ENCODE measurements around the gene CD300A. TPM values are rescaled to one million over a fixed set of nuclear protein-coding genes. Genes with fewer than 3 reads are reported as not detected.

The CD300A gene
- total and polyA plus RNA-seq, 11 donors = 0.64 to 23.2 (median 1.6) TPM

DNA sequence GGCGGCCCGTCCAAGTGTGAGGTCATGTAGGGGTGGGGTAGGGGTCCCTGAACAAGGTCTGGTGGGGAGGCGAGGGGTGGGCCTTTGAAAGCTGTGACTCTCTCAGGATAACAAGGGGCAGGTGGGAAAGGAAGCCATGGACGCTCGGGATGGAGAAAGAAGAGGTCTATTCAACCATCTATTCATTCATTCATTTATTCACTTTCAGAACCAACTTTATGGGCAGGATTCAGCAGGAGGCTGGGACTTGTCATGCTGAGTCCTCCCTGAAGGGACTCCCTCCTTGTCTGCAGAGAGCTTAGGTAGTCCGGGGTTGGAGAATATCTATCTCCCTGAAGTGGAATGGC is 8.6 kb upstream of the CD300A start:
- Histone ChIP-seq H3K27me3 (peaks cover 0 to 5% (median 0%) of the 10 kb centered on the region in 9 donors), H3K4me3 (peak overlapping the region in 1 of 12 donors; percentile 6), H3K36me3 (no peaks in the 10 kb centered on the region), H3K4me1 (peaks cover 6 to 43% (median 32%) of the 10 kb centered on the region in 12 donors), H3K27ac (peak overlapping the region in 1 of 12 donors; percentile 55), H3K9me3 (no peaks in the 10 kb centered on the region)
- TF ChIP-seq POLR2A (IDR thresholded peaks at IDR 0.05) (no peak), CTCF (IDR thresholded peaks at IDR 0.05) (peak in 5 of 12 donors; percentile 17 to 47 (median 38))
- no peak for ATAC-seq
- intact Hi-C loops (cut with DNase I) = loop anchor here (1.0 to 10.0 kb wide), 6 partner anchors 78 to 253 kb away; partner anchors contain the start of genes RPL38 (in 2 of the 10) and TTYH2 (in 2 of the 10)
- DNase-seq = no peak
- 26 to 58% (median 34%) methylated on average over 4 to 6 of the region's 6 CpGs for WGBS, 4 donors

DNA sequence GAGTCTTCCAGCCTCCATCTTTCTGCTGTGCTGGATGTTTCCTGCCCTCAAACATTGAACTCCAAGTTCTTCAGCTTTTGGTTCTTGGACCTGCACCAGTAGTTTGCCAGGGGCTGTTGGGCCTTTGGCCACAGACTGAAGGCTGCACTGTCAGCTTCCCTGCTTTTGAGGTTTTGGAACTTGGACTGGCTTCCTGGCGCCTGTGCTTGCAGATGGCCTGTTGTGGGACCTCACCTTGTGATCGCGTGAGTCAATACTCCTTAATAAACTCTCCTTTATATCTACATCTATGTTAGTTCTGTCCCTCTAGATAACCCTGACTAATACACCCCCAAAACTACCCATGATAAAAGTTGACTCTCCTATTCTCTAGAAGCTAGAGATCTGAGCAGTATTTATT is 7.6 kb upstream of the CD300A start:
- 66 to 92% (median 89%) methylated on average over 3 of the region's 3 CpGs for WGBS, 4 donors
- Histone ChIP-seq H3K27me3 (no peaks in the 10 kb centered on the region), H3K4me3 (no peak overlapping the region), H3K4me1 (peaks cover 5 to 43% (median 22%) of the 10 kb centered on the region in 12 donors), H3K36me3 (no peaks in the 10 kb centered on the region), H3K9me3 (no peaks in the 10 kb centered on the region), H3K27ac (no peak overlapping the region)
- TF ChIP-seq CTCF (IDR thresholded peaks at IDR 0.05) = no peak
- no peak for TF ChIP-seq POLR2A (IDR thresholded peaks at IDR 0.05)
- DNase-seq (no peak), ATAC-seq (no peak)
- intact Hi-C loops (cut with DNase I) = loop anchor here in 6 of 10 donors (1.0 to 10.0 kb wide), 6 partner anchors 80 to 254 kb away; partner anchors contain the start of genes RPL38 (in 2 of the 6) and TTYH2 (in 2 of the 6)

DNA sequence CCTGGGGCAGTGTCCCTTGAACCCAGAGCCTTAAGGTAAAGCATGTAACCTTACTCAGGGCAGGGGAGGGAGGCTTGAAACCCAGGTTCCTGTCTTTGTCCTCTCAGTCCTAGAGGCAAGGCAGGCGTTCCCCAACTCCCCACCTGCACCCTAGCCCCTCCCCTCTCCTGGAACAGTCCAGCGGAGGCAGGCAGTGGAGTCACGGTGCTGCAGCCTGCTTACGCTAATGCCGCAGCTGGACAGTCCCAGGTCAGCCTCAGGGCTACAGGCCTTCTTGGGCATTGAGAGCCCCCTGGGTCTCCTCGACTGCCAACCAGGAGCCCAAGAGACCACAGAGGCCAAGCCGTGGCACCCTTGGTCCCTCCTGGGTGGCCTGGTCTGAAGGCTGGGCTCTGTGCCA is 6.8 kb upstream of the CD300A start:
- no peaks in the 10 kb centered on the region for H3K9me3 ChIP-seq
- TF ChIP-seq CTCF (IDR thresholded peaks at IDR 0.05) (no peak), POLR2A (IDR thresholded peaks at IDR 0.05) (no peak)
- no peak overlapping the region for H3K4me3 ChIP-seq
- H3K27me3 ChIP-seq = no peaks in the 10 kb centered on the region
- H3K4me1 ChIP-seq = peaks cover under 1 to 46% (median 17%) of the 10 kb centered on the region in 12 donors
- intact Hi-C loops (cut with DNase I) = loop anchor here in 6 of 10 donors (5.0 to 10.0 kb wide), 5 partner anchors 155 to 255 kb away; partner anchors contain the start of genes RPL38 (in 2 of the 6) and TTYH2 (in 2 of the 6)
- 70 to 79% (median 75%) methylated on average over 3 to 7 of the region's 7 CpGs for WGBS, 4 donors
- no peak for ATAC-seq
- H3K36me3 ChIP-seq = no peaks in the 10 kb centered on the region
- H3K27ac ChIP-seq = no peak overlapping the region
- DNase-seq = peak in 1 of 5 donors; percentile 36

DNA sequence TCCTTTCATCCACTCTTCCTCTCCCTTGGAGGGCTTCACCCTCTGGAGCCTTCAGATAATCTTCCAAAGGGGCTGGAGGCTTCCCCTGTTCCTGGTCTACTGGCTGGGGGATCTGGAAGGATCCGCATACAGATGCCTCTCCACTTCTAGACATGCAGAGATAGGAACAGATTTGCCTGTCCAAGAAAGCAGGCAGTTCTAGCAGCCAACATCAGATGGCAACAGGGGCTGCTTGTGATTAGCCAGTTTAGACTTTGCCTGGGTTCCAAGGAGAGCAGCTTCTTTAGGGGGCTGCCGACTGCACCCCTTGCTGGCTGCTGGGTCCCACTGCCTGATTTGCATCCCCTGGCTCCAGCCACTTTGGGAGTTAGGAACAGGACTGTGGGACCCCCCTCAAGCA is 6.2 kb upstream of the CD300A start:
- H3K27ac ChIP-seq = no peak overlapping the region
- H3K27me3 ChIP-seq = no peaks in the 10 kb centered on the region
- H3K4me3 ChIP-seq = no peak overlapping the region
- peaks cover 0 to 41% (median 10%) of the 10 kb centered on the region in 12 donors for H3K4me1 ChIP-seq
- 64 to 88% (median 82%) methylated on average over 2 of the region's 2 CpGs for WGBS, 4 donors
- no peak for ATAC-seq
- intact Hi-C loops (cut with DNase I) = no loop called here
- no peaks in the 10 kb centered on the region for H3K9me3 ChIP-seq
- DNase-seq = no peak
- no peaks in the 10 kb centered on the region for H3K36me3 ChIP-seq
- TF ChIP-seq POLR2A (IDR thresholded peaks at IDR 0.05) (no peak), CTCF (IDR thresholded peaks at IDR 0.05) (no peak)
